OCI-LY7 (cell line): Measurements from ENCODE around the gene CCDC148.

Experiments used
- CTCF ChIP-seq: fragments of 200-600 bp; sonication (generic); conservative IDR thresholded peaks from 2 replicates; pipeline ENCODE4 v1.5.1; 2014; ENCODE audit warnings: mild to moderate bottlenecking, antibody characterized with exemption, low read length, moderate library complexity, mixed read lengths
- EZH2phosphoT487 ChIP-seq: fragments of 200-600 bp; sonication (generic); IDR thresholded peaks from 2 replicates; pipeline ENCODE4 v1.6.1; 2018; ENCODE audit warnings: low read depth, borderline replicate concordance, mild to moderate bottlenecking, mixed run types, antibody characterized with exemption, low read length, moderate library complexity, mixed read lengths

- TF ChIP-seq CTCF (no peak), EZH2phosphoT487 (no peak)
Observed at GRCh38 chr2:158144914-158145625, 311.5 kb downstream of the CCDC148 start.
